Right atrium auricular region (tissue), 2 donors: ENCODE data around the gene HERPUD1. TPM values are rescaled to one million over a fixed set of nuclear protein-coding genes. Genes with fewer than 3 reads are reported as not detected.

ENCODE experiments used
- DNase-seq: peaks from one replicate; pipeline ENCODE4 v3.0.0-alpha.2; 2019; ENCODE audit warnings: low spot score
- H3K27ac ChIP-seq, 2 donors: fragments of 200-600 bp; sonication (generic); 1 replicate in 1 of 2; 2 replicates in 1 of 2; pipeline ENCODE4 v1.5.1; 2016 to 2019
- H3K27me3 ChIP-seq, 2 donors: fragments of 200-600 bp; sonication (generic); one replicate each; pipeline versions ENCODE4 v1.5.1 to v1.6.0; 2017 to 2019
- H3K36me3 ChIP-seq: fragments of 200-600 bp; sonication (generic); one replicate; pipeline ENCODE4 v1.5.1; 2016
- H3K4me1 ChIP-seq, 2 donors: fragments of 200-600 bp; sonication (generic); one replicate each; pipeline versions ENCODE4 v1.5.1 to v1.6.0; 2017 to 2019
- H3K4me3 ChIP-seq, 2 donors: fragments of 200-600 bp; sonication (generic); 1 replicate in 1 of 2; 2 replicates in 1 of 2; pipeline ENCODE4 v1.5.1; 2017 to 2019; ENCODE audit warnings: mild to moderate bottlenecking in 1 of 2, moderate library complexity in 1 of 2
- H3K9me3 ChIP-seq, 2 donors: fragments of 200-600 bp; sonication (generic); one replicate each; pipeline ENCODE4 v1.5.1; 2019
- total RNA-seq, 2 donors: library from RNA; depleted of rRNA; stranded (reverse); fragments of >200 nt; gene quantifications; one replicate each; pipeline ENCODE4 v1.1.0, GENCODE V29; 2016
- TF ChIP-seq, protein P1 (sequence below), 2 donors: fragments of 200-600 bp; sonication (generic); IDR thresholded peaks; one replicate each; pipeline ENCODE4 v1.5.1; 2019; ENCODE audit warnings: antibody characterized with exemption in 2 of 2

Gene HERPUD1
- total RNA-seq, 2 donors from 2014 or later, result 76.4 to 140 TPM

DNA sequence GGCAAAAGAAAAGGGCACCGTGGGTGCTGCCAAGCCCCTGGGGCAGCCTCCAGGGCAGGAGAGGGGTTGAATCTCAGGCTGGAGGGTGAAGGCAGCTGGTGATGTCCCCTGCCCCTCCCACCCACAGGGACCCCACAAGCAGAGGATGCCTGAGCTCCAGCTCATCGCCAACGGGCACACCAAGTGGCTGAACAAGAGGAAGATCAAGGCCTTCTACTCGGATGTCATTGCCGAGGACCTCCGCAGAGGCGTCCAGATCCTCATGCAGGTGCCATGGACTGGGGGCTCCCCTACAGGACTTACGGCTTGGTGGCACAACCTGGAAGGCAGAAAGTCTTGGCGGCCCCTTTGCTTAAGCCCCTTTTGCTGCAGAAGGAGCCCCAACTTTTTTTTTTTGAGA lies 45.1 kb upstream of the HERPUD1 start:
- TF ChIP-seq, protein P1, sequence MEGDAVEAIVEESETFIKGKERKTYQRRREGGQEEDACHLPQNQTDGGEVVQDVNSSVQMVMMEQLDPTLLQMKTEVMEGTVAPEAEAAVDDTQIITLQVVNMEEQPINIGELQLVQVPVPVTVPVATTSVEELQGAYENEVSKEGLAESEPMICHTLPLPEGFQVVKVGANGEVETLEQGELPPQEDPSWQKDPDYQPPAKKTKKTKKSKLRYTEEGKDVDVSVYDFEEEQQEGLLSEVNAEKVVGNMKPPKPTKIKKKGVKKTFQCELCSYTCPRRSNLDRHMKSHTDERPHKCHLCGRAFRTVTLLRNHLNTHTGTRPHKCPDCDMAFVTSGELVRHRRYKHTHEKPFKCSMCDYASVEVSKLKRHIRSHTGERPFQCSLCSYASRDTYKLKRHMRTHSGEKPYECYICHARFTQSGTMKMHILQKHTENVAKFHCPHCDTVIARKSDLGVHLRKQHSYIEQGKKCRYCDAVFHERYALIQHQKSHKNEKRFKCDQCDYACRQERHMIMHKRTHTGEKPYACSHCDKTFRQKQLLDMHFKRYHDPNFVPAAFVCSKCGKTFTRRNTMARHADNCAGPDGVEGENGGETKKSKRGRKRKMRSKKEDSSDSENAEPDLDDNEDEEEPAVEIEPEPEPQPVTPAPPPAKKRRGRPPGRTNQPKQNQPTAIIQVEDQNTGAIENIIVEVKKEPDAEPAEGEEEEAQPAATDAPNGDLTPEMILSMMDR (IDR thresholded peaks at IDR 0.05), result no peak
- no peaks in the 10 kb centered on the region for H3K27me3 ChIP-seq
- no peak overlapping the region for H3K4me3 ChIP-seq
- no peak overlapping the region for H3K27ac ChIP-seq
- no peaks in the 10 kb centered on the region for H3K36me3 ChIP-seq
- no peaks in the 10 kb centered on the region for H3K4me1 ChIP-seq
- no peak for DNase-seq
- no peaks in the 10 kb centered on the region for H3K9me3 ChIP-seq

DNA sequence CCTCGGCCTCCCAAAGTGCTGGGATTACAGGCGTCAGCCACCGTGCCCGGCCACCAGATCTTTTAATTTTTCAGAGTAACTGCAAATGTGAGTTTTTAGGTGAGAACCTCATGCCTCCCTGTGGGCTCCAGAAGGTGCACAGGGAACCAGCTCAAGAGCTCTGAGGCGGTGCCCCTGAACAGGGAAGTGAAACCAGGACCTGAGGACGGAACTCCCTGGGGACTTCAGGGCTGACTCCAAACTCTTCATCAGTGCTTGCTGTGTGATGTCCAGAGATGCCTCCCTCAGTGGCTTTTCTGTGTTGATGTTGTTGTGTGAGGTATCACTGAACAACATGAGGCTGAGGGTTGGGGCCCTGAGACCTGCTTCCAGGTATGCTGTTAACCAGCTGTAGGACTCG lies 43.1 kb upstream of the HERPUD1 start:
- Histone ChIP-seq H3K9me3 (no peaks in the 10 kb centered on the region), H3K4me3 (no peak overlapping the region), H3K27me3 (no peaks in the 10 kb centered on the region), H3K4me1 (no peaks in the 10 kb centered on the region), H3K36me3 (no peaks in the 10 kb centered on the region), H3K27ac (no peak overlapping the region)
- TF ChIP-seq, protein P1 (IDR thresholded peaks at IDR 0.05), result no peak
- DNase-seq, result no peak

DNA sequence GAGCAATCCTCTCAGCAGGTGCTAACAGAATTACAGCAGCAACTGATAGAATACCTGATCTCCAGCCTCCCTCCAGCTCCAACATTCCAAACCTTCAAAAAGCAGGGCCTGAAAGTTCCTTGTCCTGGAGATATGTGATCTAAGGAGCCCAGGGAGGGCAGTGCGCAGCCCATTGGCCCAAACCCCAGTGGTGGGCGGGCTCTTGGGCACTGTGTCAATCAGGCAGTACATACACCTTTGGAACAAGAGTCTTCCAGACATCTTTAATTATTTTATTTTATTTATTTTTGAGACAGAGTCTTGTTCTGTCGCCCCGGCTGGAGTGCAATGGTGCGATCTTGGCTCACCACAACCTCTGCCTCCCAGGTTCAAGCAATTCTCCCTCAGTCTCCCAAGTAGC lies 42.7 kb upstream of the HERPUD1 start:
- Histone ChIP-seq H3K9me3 (no peaks in the 10 kb centered on the region), H3K4me1 (no peaks in the 10 kb centered on the region), H3K27me3 (no peaks in the 10 kb centered on the region), H3K27ac (no peak overlapping the region), H3K4me3 (no peak overlapping the region), H3K36me3 (no peaks in the 10 kb centered on the region)
- TF ChIP-seq, protein P1 (IDR thresholded peaks at IDR 0.05), result no peak
- DNase-seq, result no peak

DNA sequence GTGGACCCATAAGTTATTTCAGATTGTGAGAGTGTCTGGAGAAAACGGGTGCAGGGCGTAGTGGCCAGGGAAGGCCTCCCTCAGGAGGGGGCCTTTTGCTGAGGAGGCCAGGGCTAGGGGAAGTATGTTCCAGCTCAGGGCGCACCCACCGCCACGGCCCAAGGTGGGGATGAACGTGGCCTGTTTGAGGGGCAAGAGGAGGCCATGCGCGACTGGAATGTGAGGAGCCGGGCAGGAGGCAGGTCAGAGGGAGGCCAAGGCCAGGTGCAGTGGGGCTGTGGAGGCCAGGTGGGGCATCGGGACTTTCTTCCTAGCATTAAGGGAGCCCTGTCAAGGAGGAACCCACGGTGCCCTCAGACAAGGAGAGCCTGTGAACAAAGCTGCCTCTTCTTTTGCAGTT lies 40.3 kb upstream of the HERPUD1 start:
- Histone ChIP-seq H3K9me3 (no peaks in the 10 kb centered on the region), H3K36me3 (no peaks in the 10 kb centered on the region), H3K4me1 (no peaks in the 10 kb centered on the region), H3K27me3 (no peaks in the 10 kb centered on the region), H3K4me3 (no peak overlapping the region), H3K27ac (no peak overlapping the region)
- no peak for DNase-seq
- TF ChIP-seq, protein P1 (IDR thresholded peaks at IDR 0.05), result no peak

DNA sequence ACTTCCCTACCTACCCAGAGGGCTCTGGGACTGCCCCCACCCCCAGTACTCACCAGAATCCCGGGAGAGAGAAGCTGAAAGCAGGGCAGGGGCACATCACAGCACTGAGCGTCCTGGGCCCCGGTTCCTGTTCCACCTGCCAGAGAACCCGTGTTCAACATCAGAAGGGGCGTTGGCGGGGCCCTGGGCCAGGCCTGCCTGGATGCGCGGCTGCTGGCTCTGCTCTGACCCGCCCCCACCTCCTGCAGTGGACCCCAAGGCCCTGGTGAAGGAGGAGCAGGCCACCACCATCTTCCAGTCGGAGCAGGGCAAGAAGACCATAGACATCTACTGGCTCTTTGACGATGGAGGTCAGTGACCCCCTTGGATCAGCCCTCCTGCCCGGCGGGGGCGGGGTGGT lies 39.2 kb upstream of the HERPUD1 start:
- TF ChIP-seq, protein P1 (IDR thresholded peaks at IDR 0.05), result no peak
- no peak overlapping the region for H3K27ac ChIP-seq
- H3K27me3 ChIP-seq, result no peaks in the 10 kb centered on the region
- no peak for DNase-seq
- no peaks in the 10 kb centered on the region for H3K4me1 ChIP-seq
- H3K9me3 ChIP-seq, result no peaks in the 10 kb centered on the region
- no peaks in the 10 kb centered on the region for H3K36me3 ChIP-seq
- no peak overlapping the region for H3K4me3 ChIP-seq

DNA sequence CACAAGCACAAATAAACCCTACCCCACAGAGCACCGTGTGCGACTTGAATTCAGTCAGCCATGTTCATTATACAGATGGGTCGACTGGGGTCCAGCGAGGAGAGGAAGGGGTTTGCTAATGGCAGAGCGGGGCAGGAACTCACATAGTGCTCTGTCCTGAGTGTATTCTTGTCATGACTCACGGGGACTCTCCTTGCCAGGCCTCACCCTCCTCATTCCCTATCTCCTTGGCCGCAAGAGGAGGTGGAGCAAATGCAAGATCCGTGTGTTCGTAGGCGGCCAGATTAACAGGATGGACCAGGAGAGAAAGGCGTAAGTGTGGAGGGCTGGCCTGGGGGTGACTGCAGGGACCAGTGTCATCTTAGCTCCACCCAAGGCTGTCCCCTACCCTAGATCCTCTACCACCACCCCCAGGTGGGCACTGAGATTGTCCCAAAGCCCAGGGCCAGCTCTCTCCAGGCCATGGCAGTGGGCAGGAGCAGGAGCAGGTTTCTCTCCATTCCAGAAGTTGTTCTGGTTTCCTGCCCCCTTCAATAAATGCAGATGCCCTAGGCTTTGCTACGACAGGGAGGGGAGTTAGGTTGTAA lies 37.5 kb upstream of the HERPUD1 start:
- Histone ChIP-seq H3K36me3 (no peaks in the 10 kb centered on the region), H3K27me3 (no peaks in the 10 kb centered on the region), H3K4me1 (no peaks in the 10 kb centered on the region), H3K4me3 (no peak overlapping the region), H3K9me3 (no peaks in the 10 kb centered on the region), H3K27ac (no peak overlapping the region)
- TF ChIP-seq, protein P1 (IDR thresholded peaks at IDR 0.05), result no peak
- no peak for DNase-seq
